SKM-1 (cell line): ENCODE data around the gene APEX1.
"Not testable (repeated sequence)": the region's sequence is repeated elsewhere in the genome, so short reads cannot be mapped to it uniquely, and the experiment has no call there.

Experiments used
- DNase-seq: peaks from one replicate; lab custom pipeline; 2025; ENCODE audit not compliant: unreplicated experiment; lab: John Stamatoyannopoulos, UW

Gene APEX1

GRCh38 chr14:20435582-20436362 lies 19.3 kb upstream of the APEX1 start, which contains the start of gene KLHL33:
KLHL33 (minus strand) TSS chr14:20436166; CDS start chr14:20435811, 355 bp downstream.
- no peak for DNase-seq

DNA sequence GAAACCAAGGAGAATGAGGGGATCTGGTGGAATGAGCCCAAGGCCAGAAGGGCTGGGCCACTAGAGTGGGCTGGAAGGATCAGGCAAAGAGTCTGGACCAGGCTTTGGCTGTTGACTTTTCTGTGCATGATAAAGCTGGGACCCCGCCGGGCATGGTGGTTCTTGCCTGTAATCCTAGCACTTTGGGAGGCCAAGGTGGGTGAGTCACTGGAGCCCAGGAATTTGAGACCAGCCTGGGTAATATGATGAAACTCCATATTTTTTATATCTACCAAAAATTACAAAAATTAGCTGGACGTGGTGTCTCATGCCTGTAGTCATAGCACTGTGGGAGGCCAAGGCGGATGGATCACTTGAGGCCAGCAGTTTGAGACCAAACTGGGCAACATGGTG lies 18.7 kb upstream of the APEX1 start:
- no peak for DNase-seq

GRCh38 chr14:20438664-20439063 lies 16.4 kb upstream of the APEX1 start:
- DNase-seq, result no peak

DNA sequence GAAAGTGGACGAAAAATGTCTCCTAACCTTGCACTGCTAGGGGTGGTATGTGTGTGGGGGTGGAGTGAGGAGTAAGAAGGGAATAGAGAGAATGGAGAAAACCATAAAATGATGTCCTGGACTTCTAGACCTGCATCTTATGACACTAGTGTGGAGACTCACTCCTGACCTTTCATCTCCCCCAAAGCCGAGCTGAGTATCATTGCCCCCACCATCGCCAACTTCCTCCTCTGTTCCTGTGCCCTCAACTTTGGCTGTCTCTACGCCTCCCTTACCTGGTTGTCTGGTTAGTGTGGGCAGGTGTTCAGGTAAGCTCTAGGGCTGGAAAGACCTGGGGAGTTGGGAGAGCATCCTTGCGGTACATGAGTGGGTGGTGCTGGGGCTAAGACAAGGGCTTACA lies 14.6 kb upstream of the APEX1 start:
- no peak for DNase-seq

DNA sequence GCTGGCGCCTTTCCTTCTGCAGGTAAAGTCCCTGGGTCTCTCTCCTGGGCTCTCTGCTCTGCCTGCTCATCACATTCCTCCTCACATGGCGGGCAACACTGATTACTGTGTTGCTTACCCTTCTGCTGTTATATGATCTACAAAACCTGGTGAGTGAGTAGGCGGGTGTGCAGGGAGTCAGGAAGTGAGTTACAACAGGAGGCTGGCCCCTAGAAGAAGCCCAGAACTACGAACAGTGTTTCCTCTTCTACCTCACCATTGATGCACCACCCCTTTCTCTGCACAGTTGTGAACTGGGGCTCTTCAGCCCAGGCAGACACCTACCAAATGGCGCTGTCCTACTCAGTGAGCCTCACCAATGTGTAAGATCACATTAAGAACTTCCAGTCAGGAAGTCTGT lies 14.1 kb upstream of the APEX1 start:
- no peak for DNase-seq

- no peak for DNase-seq
Observed at GRCh38 chr14:20441461-20441860, 13.6 kb upstream of the APEX1 start.

- DNase-seq, result not testable (repeated sequence)
Observed at GRCh38 chr14:20443650-20444049, 11.4 kb upstream of the APEX1 start.

DNA sequence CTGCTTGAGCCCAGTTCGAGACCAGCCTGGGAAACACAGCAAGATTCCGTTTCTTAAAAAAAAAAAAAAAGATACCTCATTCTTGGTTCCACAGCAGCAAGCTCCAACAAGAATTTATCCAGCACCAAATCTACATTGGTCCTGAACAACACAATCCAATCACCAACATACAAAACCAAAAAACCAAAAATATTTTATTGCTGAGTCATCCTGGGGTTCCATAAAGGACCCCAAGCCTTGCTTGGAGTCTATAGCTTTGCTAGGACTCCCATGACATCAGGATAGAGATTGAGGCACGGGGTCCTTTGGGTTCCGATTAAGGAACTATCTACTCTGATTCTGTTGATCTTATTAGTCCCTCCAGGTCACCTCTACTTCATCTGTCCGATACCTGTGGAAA lies 8.1 kb upstream of the APEX1 start:
- no peak for DNase-seq

- DNase-seq, result not testable (repeated sequence)
Observed at GRCh38 chr14:20452831-20453230, 2.2 kb upstream of the APEX1 start.

- DNase-seq, result no peak
Observed at GRCh38 chr14:20455355-20456300, 602 bp downstream of the APEX1 start.

DNA sequence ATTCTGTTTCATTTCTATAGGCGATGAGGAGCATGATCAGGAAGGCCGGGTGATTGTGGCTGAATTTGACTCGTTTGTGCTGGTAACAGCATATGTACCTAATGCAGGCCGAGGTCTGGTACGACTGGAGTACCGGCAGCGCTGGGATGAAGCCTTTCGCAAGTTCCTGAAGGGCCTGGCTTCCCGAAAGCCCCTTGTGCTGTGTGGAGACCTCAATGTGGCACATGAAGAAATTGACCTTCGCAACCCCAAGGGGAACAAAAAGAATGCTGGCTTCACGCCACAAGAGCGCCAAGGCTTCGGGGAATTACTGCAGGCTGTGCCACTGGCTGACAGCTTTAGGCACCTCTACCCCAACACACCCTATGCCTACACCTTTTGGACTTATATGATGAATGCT lies 1.9 kb downstream of the APEX1 start:
- no peak for DNase-seq

- DNase-seq, result no peak
Observed at GRCh38 chr14:20458031-20458789, 3.2 kb downstream of the APEX1 start.

DNA sequence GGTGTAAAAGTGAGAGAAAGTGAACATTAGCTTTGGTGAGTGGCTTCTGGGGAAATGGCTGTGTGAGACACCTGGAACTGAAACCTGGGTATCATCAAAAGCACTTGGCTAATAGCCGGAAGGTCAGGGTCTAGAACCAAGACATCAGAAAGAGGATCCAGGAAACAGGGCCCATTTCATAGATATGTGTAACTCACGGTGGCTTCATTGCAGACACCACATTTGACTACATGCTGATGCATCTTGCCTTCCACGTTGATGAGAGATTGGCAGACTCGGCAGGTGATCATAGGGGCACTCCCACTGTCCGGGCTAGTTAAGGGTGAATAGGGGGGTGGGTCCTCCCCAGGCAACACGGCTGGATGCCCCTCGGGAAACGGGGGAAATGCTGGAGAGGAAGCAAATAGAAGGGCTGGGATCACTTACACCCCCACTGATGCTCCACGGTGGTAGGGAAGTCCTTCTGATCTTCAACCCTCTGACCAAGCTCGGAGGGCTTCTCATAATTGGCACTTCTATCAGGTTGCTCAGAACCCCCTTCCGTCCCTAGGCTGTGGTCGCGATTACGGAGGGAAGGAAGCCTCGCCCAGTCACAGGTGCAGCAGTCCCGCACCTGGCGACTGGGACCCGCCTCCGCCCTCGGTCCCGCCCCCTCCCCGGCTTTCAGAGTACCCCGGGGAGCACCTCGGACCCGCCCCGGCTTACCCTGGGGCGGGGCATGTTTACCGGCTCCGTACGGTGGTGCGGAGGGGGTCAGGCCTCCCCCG lies 5.6 kb downstream of the APEX1 start:
- no peak for DNase-seq

DNA sequence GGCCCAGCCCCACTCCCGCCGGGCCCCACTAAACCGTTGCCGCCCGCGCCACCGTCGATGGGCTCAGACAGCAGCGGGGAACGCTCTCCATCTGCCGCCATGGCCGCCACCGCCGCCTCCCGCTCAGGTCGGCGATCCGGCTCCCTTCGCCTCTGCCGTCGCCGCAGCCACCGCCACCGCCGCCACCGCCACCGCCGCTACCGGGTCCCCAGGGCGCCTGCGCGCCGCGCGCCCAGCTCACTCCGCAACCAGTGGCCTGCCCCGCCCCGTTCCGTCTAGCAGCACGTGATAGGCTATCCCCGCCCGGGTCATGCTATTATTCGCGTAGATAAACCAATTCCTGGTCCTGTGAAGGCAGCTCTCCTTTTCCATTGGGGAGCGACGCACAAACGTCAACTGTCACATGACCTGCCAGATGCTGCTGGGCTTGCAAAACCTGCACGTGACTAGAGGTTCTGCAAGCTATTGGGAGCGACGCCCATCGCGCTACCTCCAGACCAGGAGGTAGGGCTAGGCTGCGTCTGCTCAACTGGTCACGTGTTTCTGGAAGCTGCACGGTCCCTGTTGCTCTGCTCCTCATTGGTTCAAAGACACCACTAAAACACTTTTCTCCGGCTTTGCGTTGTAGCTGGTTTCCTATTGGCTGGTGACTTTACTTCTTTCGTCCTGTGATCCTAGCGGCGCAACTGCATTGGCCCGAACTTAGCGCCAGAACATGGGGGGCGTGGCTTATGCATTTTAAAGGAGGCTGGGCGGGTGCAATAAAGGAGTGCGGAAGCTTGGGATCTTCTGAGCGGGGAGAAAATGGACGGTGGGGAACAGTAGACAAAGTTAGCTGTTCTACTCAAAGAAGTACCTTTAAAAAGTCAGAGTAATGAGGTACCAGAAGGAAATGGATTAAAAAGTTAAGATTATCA lies 6.5 kb downstream of the APEX1 start, which contains the start of gene PIP4P1:
PIP4P1 (minus strand) TSS at position 210 of the 917 bp plus-strand sequence; CDS start at position 101, 109 bp downstream.
- DNase-seq, result peak; percentile 99

GRCh38 chr14:20468764-20469241 lies 13.8 kb downstream of the APEX1 start:
- DNase-seq, result no peak

GRCh38 chr14:20469242-20469889 lies 14.3 kb downstream of the APEX1 start, which contains the start of gene PNP:
PNP (plus strand) TSS chr14:20469406; CDS start chr14:20469525, 119 bp downstream.
- DNase-seq, result peak; percentile 47

DNA sequence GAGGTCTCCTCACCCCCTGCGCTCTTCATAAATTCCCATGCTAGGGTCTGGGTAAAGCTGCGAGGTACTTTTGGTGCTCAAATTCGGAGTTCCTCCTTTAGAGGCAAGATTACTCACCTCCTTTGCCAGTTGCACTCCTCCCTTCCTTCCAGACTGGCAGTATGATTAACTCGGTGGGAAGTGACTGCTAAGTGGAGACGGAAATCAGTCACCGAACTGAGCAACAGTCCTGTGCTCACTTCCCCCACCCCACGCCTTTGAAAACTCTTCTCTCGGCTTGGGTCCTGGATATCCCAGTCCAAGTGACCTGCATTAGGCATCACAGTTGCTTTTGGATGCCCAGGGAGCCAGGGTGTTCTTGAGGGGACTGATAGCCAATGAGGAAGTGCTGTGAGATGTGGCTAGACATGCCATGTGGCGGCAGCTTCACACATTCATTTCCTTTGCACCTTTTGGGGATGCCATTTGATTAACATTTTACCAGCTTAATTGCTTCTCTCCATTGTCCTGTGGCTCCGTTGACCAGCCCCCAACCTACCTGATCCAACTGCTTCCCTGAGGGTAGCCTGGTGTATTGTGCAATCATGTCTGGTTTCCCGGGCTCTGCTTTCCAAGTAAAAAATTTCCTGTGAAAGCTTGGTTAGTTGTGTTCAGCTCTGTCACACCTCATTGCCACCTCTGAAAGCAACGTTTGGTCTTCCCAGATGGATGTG lies 15.0 kb downstream of the APEX1 start:
- peak; percentile 58 for DNase-seq

GRCh38 chr14:20470603-20470901 lies 15.5 kb downstream of the APEX1 start:
- DNase-seq, result no peak
